ENCODE results near the gene LRRC8D. TPM values are rescaled to one million over a fixed set of nuclear protein-coding genes. Genes with fewer than 3 reads are reported as not detected.

The LRRC8D gene
- total RNA-seq, 1 experiment from 2014 or later, result 22.3 TPM

- no peak for TF ChIP-seq CTCF (IDR thresholded peaks at IDR 0.05; ENCODE audit: unreplicated experiment)
- intact Hi-C loops (cut with micrococcal nuclease; ENCODE audit: unreplicated experiment), result no loop called here
- Mint-ChIP-seq H3K36me3 (ENCODE audit: insufficient read depth, unreplicated experiment) (no peaks in the 10 kb centered on the region), H3K4me3 (ENCODE audit: low read depth, unreplicated experiment) (no peak overlapping the region), H3K27me3 (ENCODE audit: unreplicated experiment) (no peaks in the 10 kb centered on the region), H3K4me1 (ENCODE audit: low read depth, unreplicated experiment) (peaks cover 17% of the 10 kb centered on the region), H3K9me3 (ENCODE audit: low read depth, unreplicated experiment) (no peaks in the 10 kb centered on the region), H3K27ac (ENCODE audit: unreplicated experiment) (no peak overlapping the region)
- CTCF ChIA-PET, result interaction anchor here (0.7 kb wide), 2 partner anchors 29 to 87 kb away, joined by 10 to 12 read pairs; no protein-coding TSS in a partner anchor
- DNase-seq, result no peak
- no TSS peak for BruUV-seq (replicated peaks)
Measured at GRCh38 chr1:89948722-89949345, 128.0 kb downstream of the LRRC8D start.

GRCh38 chr1:89949991-89950624 is 129.3 kb downstream of the LRRC8D start:
- Mint-ChIP-seq H3K4me1 (ENCODE audit: low read depth, unreplicated experiment) (peaks cover 17% of the 10 kb centered on the region), H3K36me3 (ENCODE audit: insufficient read depth, unreplicated experiment) (no peaks in the 10 kb centered on the region), H3K9me3 (ENCODE audit: low read depth, unreplicated experiment) (no peaks in the 10 kb centered on the region), H3K4me3 (ENCODE audit: low read depth, unreplicated experiment) (no peak overlapping the region), H3K27ac (ENCODE audit: unreplicated experiment) (no peak overlapping the region), H3K27me3 (ENCODE audit: unreplicated experiment) (no peaks in the 10 kb centered on the region)
- BruUV-seq (replicated peaks), result no TSS peak
- DNase-seq, result no peak
- intact Hi-C loops (cut with micrococcal nuclease; ENCODE audit: unreplicated experiment), result loop anchor here (5.0 kb wide), 1 partner anchor 108 kb away; no protein-coding TSS in a partner anchor
- CTCF ChIA-PET, result interaction anchor here (0.6 to 0.7 kb wide), 2 partner anchors 15 to 409 kb away, joined by 3 to 5 read pairs; no protein-coding TSS in a partner anchor
- no peak for TF ChIP-seq CTCF (IDR thresholded peaks at IDR 0.05; ENCODE audit: unreplicated experiment)

GRCh38 chr1:89950703-89951102 is 129.9 kb downstream of the LRRC8D start:
- no peak overlapping the region for H3K27ac Mint-ChIP-seq (ENCODE audit: unreplicated experiment)
- H3K4me3 Mint-ChIP-seq (ENCODE audit: low read depth, unreplicated experiment), result no peak overlapping the region
- H3K9me3 Mint-ChIP-seq (ENCODE audit: low read depth, unreplicated experiment), result no peaks in the 10 kb centered on the region
- CTCF ChIA-PET, result interaction anchor here (0.6 to 0.7 kb wide), 2 partner anchors 16 to 410 kb away, joined by 3 to 5 read pairs; no protein-coding TSS in a partner anchor
- no peaks in the 10 kb centered on the region for H3K36me3 Mint-ChIP-seq (ENCODE audit: insufficient read depth, unreplicated experiment)
- H3K27me3 Mint-ChIP-seq (ENCODE audit: unreplicated experiment), result no peaks in the 10 kb centered on the region
- peaks cover 17% of the 10 kb centered on the region for H3K4me1 Mint-ChIP-seq (ENCODE audit: low read depth, unreplicated experiment)
- no peak for TF ChIP-seq CTCF (IDR thresholded peaks at IDR 0.05; ENCODE audit: unreplicated experiment)
- intact Hi-C loops (cut with micrococcal nuclease; ENCODE audit: unreplicated experiment), result loop anchor here (5.0 kb wide), 1 partner anchor 108 kb away; no protein-coding TSS in a partner anchor
- BruUV-seq (replicated peaks), result no TSS peak
- no peak for DNase-seq

- Mint-ChIP-seq H3K9me3 (ENCODE audit: low read depth, unreplicated experiment) (no peaks in the 10 kb centered on the region), H3K4me1 (ENCODE audit: low read depth, unreplicated experiment) (peaks cover 15% of the 10 kb centered on the region), H3K36me3 (ENCODE audit: insufficient read depth, unreplicated experiment) (no peaks in the 10 kb centered on the region), H3K27ac (ENCODE audit: unreplicated experiment) (no peak overlapping the region), H3K4me3 (ENCODE audit: low read depth, unreplicated experiment) (no peak overlapping the region), H3K27me3 (ENCODE audit: unreplicated experiment) (no peaks in the 10 kb centered on the region)
- no peak for DNase-seq
- intact Hi-C loops (cut with micrococcal nuclease; ENCODE audit: unreplicated experiment), result loop anchor here (5.0 kb wide), 1 partner anchor 110 kb away; no protein-coding TSS in a partner anchor
- TF ChIP-seq CTCF (IDR thresholded peaks at IDR 0.05; ENCODE audit: unreplicated experiment), result no peak
- BruUV-seq (replicated peaks), result no TSS peak
- CTCF ChIA-PET, result interaction anchor here (1.2 kb wide), 1 partner anchor 144 kb away, joined by 4 read pairs; no protein-coding TSS in a partner anchor
Measured at GRCh38 chr1:89951766-89952604, 131.2 kb downstream of the LRRC8D start.

All from Calu3 (cell line).